HepG2 (cell line): Measurements from ENCODE around the gene NEURL1B. TPM values are rescaled to one million over a fixed set of nuclear protein-coding genes. Genes with fewer than 3 reads are reported as not detected.

Source experiments
- ARID4A ChIP-seq: sonication (generic); formaldehyde crosslinking; IDR thresholded peaks from 2 replicates; pipeline ENCODE4 v1.5.0; 2020; ENCODE audit warnings: mild to moderate bottlenecking, missing genetic modification reagents, borderline replicate concordance
- ATF7 ChIP-seq, 2 experiments: fragments of 450-650 bp in 1 of 2; sonication (generic) in 1 of 2; formaldehyde crosslinking in 1 of 2; IDR thresholded peaks; 2 replicates each; pipeline versions ENCODE4 v1.4.0 to v1.6.1; 2016 to 2020; ENCODE audit warnings: antibody characterized with exemption in 1 of 2, mild to moderate bottlenecking in 1 of 2, missing genetic modification reagents in 1 of 2
- GABPB1 ChIP-seq: IDR thresholded peaks from 2 replicates; pipeline ENCODE4 v1.6.1; 2016; ENCODE audit warnings: mild to moderate bottlenecking, missing genetic modification reagents, moderate library complexity, missing compliant biosample characterization
- GFI1 ChIP-seq: sonication (generic); formaldehyde crosslinking; IDR thresholded peaks from 2 replicates; pipeline ENCODE4 v1.5.0; 2020; ENCODE audit warnings: missing genetic modification reagents, mild to moderate bottlenecking, borderline replicate concordance
- GMEB1 ChIP-seq: sonication (generic); formaldehyde crosslinking; IDR thresholded peaks from 2 replicates; pipeline ENCODE4 v1.5.1; 2020; ENCODE audit warnings: missing genetic modification reagents, mild to moderate bottlenecking, borderline replicate concordance
- HDAC1 ChIP-seq: sonication (generic); formaldehyde crosslinking; IDR thresholded peaks from 2 replicates; pipeline ENCODE4 v1.5.1; 2020; ENCODE audit warnings: mild to moderate bottlenecking, missing genetic modification reagents
- HMGXB3 ChIP-seq: sonication (generic); formaldehyde crosslinking; IDR thresholded peaks from 2 replicates; pipeline ENCODE4 v1.4.0; 2020; ENCODE audit warnings: missing genetic modification reagents, borderline replicate concordance
- HOMEZ ChIP-seq: IDR thresholded peaks from 2 replicates; pipeline ENCODE4 v1.6.1; 2016; ENCODE audit warnings: low read depth
- MXD1 ChIP-seq: sonication (generic); formaldehyde crosslinking; IDR thresholded peaks from 2 replicates; pipeline ENCODE4 v1.4.0; 2020; ENCODE audit warnings: mild to moderate bottlenecking, missing genetic modification reagents
- NFATC3 ChIP-seq: sonication (generic); formaldehyde crosslinking; IDR thresholded peaks from 2 replicates; pipeline ENCODE4 v1.5.1; 2020; ENCODE audit warnings: mild to moderate bottlenecking, missing genetic modification reagents
- SPEN ChIP-seq: sonication (generic); formaldehyde crosslinking; IDR thresholded peaks from 2 replicates; pipeline ENCODE4 v1.5.1; 2020; ENCODE audit warnings: low read depth, mild to moderate bottlenecking, missing genetic modification reagents
- ZNF276 ChIP-seq: sonication (generic); formaldehyde crosslinking; IDR thresholded peaks from 2 replicates; pipeline ENCODE4 v1.4.0; 2020; ENCODE audit warnings: mild to moderate bottlenecking, low read depth, missing genetic modification reagents
- polyA plus RNA-seq, 8 experiments: library from polyadenylated mRNA; depleted of rRNA in 3 of 8; stranded (reverse) in 7 of 8; unstranded in 1 of 8; fragments of >200 nt; fragmentation: Illumina TruSeq in 4 of 8; extraction: Trizol in 4 of 8; gene quantifications; 2 replicates each; pipeline versions ENCODE4 v1.2.1 to v1.2.3, GENCODE V29; 2011 to 2016; ENCODE audit warnings: low read depth in 4 of 8, missing spikeins in 1 of 8, mixed read lengths in 1 of 8; ENCODE audit not compliant: insufficient read depth in 1 of 8
- total RNA-seq, 5 experiments: library from RNA; depleted of rRNA; stranded (reverse); fragments of >200 nt; fragmentation: Illumina TruSeq; extraction: Trizol; gene quantifications; 2 replicates each; pipeline ENCODE4 v1.2.3, GENCODE V29; 2016; ENCODE audit warnings: low read depth in 1 of 5

The NEURL1B gene
- total and polyA plus RNA-seq, 2 of the 13 experiments (the other 11 are each of a cell fraction or from before 2014, with no cell fraction given) = 0.09 to 0.13 TPM

- TF ChIP-seq ARID4A = peak; percentile 79
- TF ChIP-seq GFI1 (CRISPR knock-in tag) = peak; percentile 84
- TF ChIP-seq NFATC3 (CRISPR knock-in tag) = no peak
- TF ChIP-seq SPEN (CRISPR knock-in tag) = peak; percentile 62
- no peak for TF ChIP-seq MXD1
- peak; percentile 9; the same call in 1 of the 2 replicates for TF ChIP-seq HOMEZ (CRISPR knock-in tag)
- peak; percentile 83 for TF ChIP-seq GABPB1 (CRISPR knock-in tag)
- no peak; the same call in 1 of the 2 replicates for TF ChIP-seq ZNF276 (CRISPR knock-in tag)
- peak; percentile 78; the same call in 1 of the 2 replicates for TF ChIP-seq HMGXB3 (CRISPR knock-in tag)
- TF ChIP-seq ATF7 (IDR thresholded peaks at IDR 0.05) = no peak
- TF ChIP-seq ATF7 (CRISPR knock-in tag; IDR thresholded peaks at IDR 0.05) = peak; percentile 93
- peak; percentile 73; the same call in 1 of the 2 replicates for TF ChIP-seq HDAC1 (CRISPR knock-in tag)
- peak; percentile 62; the same call in 1 of the 2 replicates for TF ChIP-seq GMEB1 (CRISPR knock-in tag)
Observed at GRCh38 chr5:172659909-172660628, 19.0 kb downstream of the NEURL1B start (continued).
